ENCODE data around the gene TNFRSF13B.
"Not testable (repeated sequence)": the region's sequence is repeated elsewhere in the genome, so short reads cannot be mapped to it uniquely, and the experiment has no call there.

- TF ChIP-seq CTCF, POLR2AphosphoS5 (IDR thresholded peaks at IDR 0.05): not testable (repeated sequence)
Observed at GRCh38 chr17:16921451-16921850, 50.5 kb downstream of the TNFRSF13B start.
